Gastrocnemius medialis (tissue), 4 donors: ENCODE data around the gene TOMM6. TPM values are rescaled to one million over a fixed set of nuclear protein-coding genes. Genes with fewer than 3 reads are reported as not detected.

Source experiments
- ATAC-seq, 2 donors: fragments of 150-250 bp; one replicate each; pipeline ENCODE4 v1.9.1; 2016
- DNase-seq, 2 donors: peaks; one replicate each; pipeline ENCODE4 v3.0.0-alpha.2; 2019
- H3K27ac ChIP-seq, 4 donors: fragments of 200-600 bp; sonication (generic); 1 replicate in 1 of 4; 2 replicates in 3 of 4; pipeline ENCODE4 v1.5.1; 2016 to 2018; ENCODE audit warnings: mild to moderate bottlenecking in 2 of 4, moderate library complexity in 1 of 4
- H3K27me3 ChIP-seq, 3 donors: fragments of 200-600 bp; sonication (generic) in 2 of 3; 1 replicate in 1 of 3; 2 replicates in 2 of 3; pipeline versions ENCODE4 v1.5.1 to v1.6.0; 2016 to 2019; ENCODE audit warnings: mild to moderate bottlenecking in 1 of 3, moderate library complexity in 1 of 3
- H3K36me3 ChIP-seq, 2 donors: fragments of 200-600 bp; sonication (generic) in 1 of 2; one replicate each; pipeline ENCODE4 v1.5.1; 2017 to 2018
- H3K4me1 ChIP-seq, 2 donors: fragments of 200-600 bp; sonication (generic) in 1 of 2; one replicate each; pipeline ENCODE4 v1.5.1; 2016 to 2017; ENCODE audit warnings: mild to moderate bottlenecking in 2 of 2
- H3K4me3 ChIP-seq, 4 donors: fragments of 200-600 bp; sonication (generic) in 3 of 4; 1 replicate in 1 of 4; 2 replicates in 3 of 4; pipeline ENCODE4 v1.5.1; 2016 to 2019; ENCODE audit warnings: mild to moderate bottlenecking in 2 of 4
- H3K9me3 ChIP-seq, 3 donors: fragments of 200-600 bp; sonication (generic) in 2 of 3; 1 replicate in 1 of 3; 2 replicates in 2 of 3; pipeline ENCODE4 v1.5.1; 2016 to 2019
- POLR2A ChIP-seq, 2 donors: fragments of 450-650 bp; IDR thresholded peaks; one replicate each; pipeline ENCODE4 v1.6.1; 2017; ENCODE audit warnings: antibody characterized with exemption in 2 of 2, mild to moderate bottlenecking in 2 of 2, moderate library complexity in 2 of 2
- in situ Hi-C, 4 donors: fragments of 200-750 bp; cut with MboI; loops; one replicate each; pipeline versions ENCODE4 v1.15.0 to v1.8.0; 2017; ENCODE audit warnings: low sequenced_read_pairs in 4 of 4
- intact Hi-C: fragments of 100-400 bp; cut with DNase I; formaldehyde crosslinking; loops from one replicate; pipeline ENCODE4 v1.15.1; 2023; ENCODE audit warnings: low total_unique reads
- total RNA-seq, 4 donors: library from RNA; depleted of rRNA; stranded (reverse); fragments of >200 nt; gene quantifications; one replicate each; pipeline versions ENCODE4 v1.1.0 to v1.2.3, GENCODE V29; 2016
- TF ChIP-seq, protein P1 (sequence below), 5 experiments: fragments of 450-650 bp in 3 of 5; fragments of 200-600 bp in 2 of 5; sonication (generic) in 2 of 5; IDR thresholded peaks in 4 of 5; conservative IDR thresholded peaks in 1 of 5; 1 replicate in 4 of 5; 2 replicates in 1 of 5; pipeline ENCODE4 v1.5.1; 2016 to 2019; ENCODE audit warnings: antibody characterized with exemption in 5 of 5, mild to moderate bottlenecking in 3 of 5, moderate library complexity in 3 of 5

TOMM6 gene
- total RNA-seq, 4 donors from 2014 or later, result 152 to 186 (median 166) TPM

DNA sequence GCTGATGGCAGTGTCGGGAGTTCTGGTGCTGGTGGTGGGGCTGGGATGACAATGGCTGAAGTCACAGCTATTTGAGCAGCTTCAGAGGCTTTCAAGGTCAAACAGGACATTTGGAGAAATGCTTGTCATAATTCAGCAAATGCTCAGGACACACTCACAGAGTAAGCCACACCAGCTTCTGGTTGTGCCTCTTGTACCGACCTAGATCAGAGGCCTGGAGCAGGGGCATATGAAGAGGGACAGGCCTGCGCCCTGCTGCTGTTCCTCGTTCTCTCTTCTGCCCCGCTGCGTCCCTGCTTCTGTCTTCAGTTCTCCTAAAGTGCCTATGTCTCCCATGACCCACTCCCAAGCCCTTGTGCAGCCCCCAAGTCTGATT, 39.4 kb upstream of the TOMM6 start:
- Histone ChIP-seq H3K27ac (no peak overlapping the region), H3K4me1 (no peaks in the 10 kb centered on the region), H3K9me3 (no peaks in the 10 kb centered on the region), H3K27me3 (no peaks in the 10 kb centered on the region), H3K36me3 (no peaks in the 10 kb centered on the region), H3K4me3 (no peak overlapping the region)
- DNase-seq (no peak), ATAC-seq (no peak)
- intact Hi-C loops (no loop called here), in situ Hi-C loops (no loop called here)
- TF ChIP-seq, protein P1, sequence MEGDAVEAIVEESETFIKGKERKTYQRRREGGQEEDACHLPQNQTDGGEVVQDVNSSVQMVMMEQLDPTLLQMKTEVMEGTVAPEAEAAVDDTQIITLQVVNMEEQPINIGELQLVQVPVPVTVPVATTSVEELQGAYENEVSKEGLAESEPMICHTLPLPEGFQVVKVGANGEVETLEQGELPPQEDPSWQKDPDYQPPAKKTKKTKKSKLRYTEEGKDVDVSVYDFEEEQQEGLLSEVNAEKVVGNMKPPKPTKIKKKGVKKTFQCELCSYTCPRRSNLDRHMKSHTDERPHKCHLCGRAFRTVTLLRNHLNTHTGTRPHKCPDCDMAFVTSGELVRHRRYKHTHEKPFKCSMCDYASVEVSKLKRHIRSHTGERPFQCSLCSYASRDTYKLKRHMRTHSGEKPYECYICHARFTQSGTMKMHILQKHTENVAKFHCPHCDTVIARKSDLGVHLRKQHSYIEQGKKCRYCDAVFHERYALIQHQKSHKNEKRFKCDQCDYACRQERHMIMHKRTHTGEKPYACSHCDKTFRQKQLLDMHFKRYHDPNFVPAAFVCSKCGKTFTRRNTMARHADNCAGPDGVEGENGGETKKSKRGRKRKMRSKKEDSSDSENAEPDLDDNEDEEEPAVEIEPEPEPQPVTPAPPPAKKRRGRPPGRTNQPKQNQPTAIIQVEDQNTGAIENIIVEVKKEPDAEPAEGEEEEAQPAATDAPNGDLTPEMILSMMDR (IDR thresholded peaks at IDR 0.05 in 4 of 5, conservative IDR thresholded peaks at IDR 0.05 in 1 of 5), result no peak
- no peak for TF ChIP-seq POLR2A (IDR thresholded peaks at IDR 0.05)

DNA sequence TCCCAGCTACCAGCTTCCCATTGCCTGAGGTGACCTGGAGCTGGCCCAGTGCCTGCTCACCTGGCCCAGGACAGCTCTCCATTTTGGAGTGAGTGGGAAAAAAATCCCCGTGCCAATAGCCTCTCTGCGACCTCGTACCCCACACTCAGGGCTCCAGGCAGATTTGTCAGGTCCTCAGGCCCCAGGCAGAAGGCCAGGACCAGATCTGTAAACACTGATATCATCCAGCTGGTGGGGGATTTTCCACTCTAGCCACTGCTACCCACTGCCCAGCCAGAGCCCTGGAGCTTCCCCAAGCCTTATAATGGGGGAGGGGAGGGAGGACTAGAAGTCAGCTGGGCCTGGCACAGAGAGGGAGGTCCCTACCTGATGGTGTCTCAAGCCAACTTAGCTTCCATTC, 39.0 kb upstream of the TOMM6 start:
- no peak for DNase-seq
- Histone ChIP-seq H3K36me3 (no peaks in the 10 kb centered on the region), H3K4me3 (no peak overlapping the region), H3K9me3 (no peaks in the 10 kb centered on the region), H3K4me1 (no peaks in the 10 kb centered on the region), H3K27me3 (no peaks in the 10 kb centered on the region), H3K27ac (no peak overlapping the region)
- no peak for ATAC-seq
- TF ChIP-seq, protein P1 (IDR thresholded peaks at IDR 0.05 in 4 of 5, conservative IDR thresholded peaks at IDR 0.05 in 1 of 5), result no peak
- intact Hi-C loops (no loop called here), in situ Hi-C loops (no loop called here)

DNA sequence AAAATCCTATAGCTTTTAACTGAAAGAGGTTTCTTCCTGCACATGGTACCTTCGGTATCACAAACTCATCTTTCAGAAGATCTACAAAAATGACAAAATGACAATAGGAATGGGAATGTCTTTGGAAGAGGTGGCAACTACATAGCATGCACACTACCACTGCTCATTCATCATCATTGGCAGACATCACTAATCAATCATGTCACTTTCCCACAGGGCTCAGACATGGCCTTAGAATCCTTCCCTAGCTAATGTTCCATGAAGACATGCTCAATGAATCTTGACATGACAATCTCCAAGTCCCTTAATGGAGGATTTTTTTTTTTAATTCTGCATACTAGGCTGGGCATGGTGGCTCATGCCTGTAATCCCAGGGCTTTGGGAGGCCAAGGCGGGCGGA, 37.1 kb upstream of the TOMM6 start:
- in situ Hi-C loops (loop anchor here in 1 of 4 donors (25.0 kb wide), 1 partner anchor 138 kb away; no protein-coding TSS in a partner anchor), intact Hi-C loops (no loop called here)
- Histone ChIP-seq H3K4me3 (no peak overlapping the region), H3K9me3 (no peaks in the 10 kb centered on the region), H3K27ac (no peak overlapping the region), H3K36me3 (no peaks in the 10 kb centered on the region), H3K27me3 (no peaks in the 10 kb centered on the region), H3K4me1 (no peaks in the 10 kb centered on the region)
- ATAC-seq (no peak), DNase-seq (no peak)
- TF ChIP-seq, protein P1 (IDR thresholded peaks at IDR 0.05 in 4 of 5, conservative IDR thresholded peaks at IDR 0.05 in 1 of 5), result no peak
- TF ChIP-seq POLR2A (IDR thresholded peaks at IDR 0.05), result no peak

DNA sequence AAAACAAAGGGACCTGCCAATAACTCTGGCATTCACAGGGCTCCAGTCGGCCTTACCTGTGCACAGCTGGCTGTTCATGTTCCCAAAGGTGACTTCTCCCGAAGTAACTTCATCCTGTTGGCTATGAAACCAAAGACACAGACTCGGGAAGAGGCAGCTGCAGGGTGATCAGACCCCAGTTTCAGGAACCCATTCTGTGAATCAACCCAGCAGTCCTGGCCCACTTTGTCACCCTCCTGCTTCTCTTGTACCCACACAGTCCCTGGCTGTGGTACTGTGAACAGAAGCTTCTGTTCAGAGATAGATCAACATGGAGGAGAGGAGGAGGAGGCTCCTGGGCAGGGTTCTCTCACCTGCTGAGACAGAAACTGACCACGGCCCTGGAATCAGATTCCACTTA, 31.6 kb upstream of the TOMM6 start:
- H3K9me3 ChIP-seq, result no peaks in the 10 kb centered on the region
- no peak for DNase-seq
- no peaks in the 10 kb centered on the region for H3K36me3 ChIP-seq
- no peak overlapping the region for H3K4me3 ChIP-seq
- no peaks in the 10 kb centered on the region for H3K27me3 ChIP-seq
- in situ Hi-C loops (loop anchor here in 1 of 4 donors (25.0 kb wide), 1 partner anchor 144 kb away; no protein-coding TSS in a partner anchor), intact Hi-C loops (no loop called here)
- no peak for TF ChIP-seq POLR2A (IDR thresholded peaks at IDR 0.05)
- TF ChIP-seq, protein P1 (IDR thresholded peaks at IDR 0.05 in 4 of 5, conservative IDR thresholded peaks at IDR 0.05 in 1 of 5), result no peak
- no peaks in the 10 kb centered on the region for H3K4me1 ChIP-seq
- no peak overlapping the region for H3K27ac ChIP-seq
- ATAC-seq, result no peak

DNA sequence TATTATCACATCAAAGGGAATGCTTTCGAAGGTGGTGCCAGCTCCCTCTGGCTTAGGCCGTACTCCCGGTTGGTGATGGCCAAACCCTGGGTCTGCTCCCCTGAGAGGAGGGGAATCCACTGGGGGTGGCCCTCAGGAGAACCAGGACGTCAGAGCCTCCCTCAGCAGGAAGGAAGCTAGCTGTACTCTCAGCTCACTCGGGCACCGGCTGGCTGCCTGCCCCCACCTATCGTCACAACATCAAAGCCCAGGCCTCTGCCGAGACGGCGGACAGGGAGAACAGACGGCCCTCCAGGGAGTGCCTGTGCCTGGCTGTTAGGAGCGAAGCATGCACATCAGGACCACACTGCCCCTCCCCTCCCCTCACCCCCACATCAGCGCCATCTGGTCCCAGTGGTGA, 31.1 kb upstream of the TOMM6 start:
- intact Hi-C loops (no loop called here), in situ Hi-C loops (loop anchor here in 1 of 4 donors (25.0 kb wide), 1 partner anchor 144 kb away; no protein-coding TSS in a partner anchor)
- TF ChIP-seq, protein P1 (IDR thresholded peaks at IDR 0.05 in 4 of 5, conservative IDR thresholded peaks at IDR 0.05 in 1 of 5), result no peak
- TF ChIP-seq POLR2A (IDR thresholded peaks at IDR 0.05), result no peak
- H3K4me1 ChIP-seq, result no peaks in the 10 kb centered on the region
- H3K27me3 ChIP-seq, result no peaks in the 10 kb centered on the region
- H3K9me3 ChIP-seq, result no peaks in the 10 kb centered on the region
- DNase-seq (no peak), ATAC-seq (no peak)
- H3K36me3 ChIP-seq, result no peaks in the 10 kb centered on the region
- H3K27ac ChIP-seq, result no peak overlapping the region
- H3K4me3 ChIP-seq, result no peak overlapping the region
